GM19023 (cell line): ENCODE measurements around the gene HLA-DRB5.
A peak's percentile ranks its signal among the peaks of the same experiment; 100 is the strongest.
"Not testable (repeated sequence)": the region's sequence is repeated elsewhere in the genome, so short reads cannot be mapped to it uniquely, and the experiment has no call there.

Experiments
- ATAC-seq: cut with Tn5 transposase; IDR thresholded peaks from one replicate; pipeline ENCODE4 v1.9.1; 2021; ENCODE audit warnings: mild to moderate bottlenecking, moderate library complexity; ENCODE audit not compliant: unreplicated experiment

Gene HLA-DRB5

DNA sequence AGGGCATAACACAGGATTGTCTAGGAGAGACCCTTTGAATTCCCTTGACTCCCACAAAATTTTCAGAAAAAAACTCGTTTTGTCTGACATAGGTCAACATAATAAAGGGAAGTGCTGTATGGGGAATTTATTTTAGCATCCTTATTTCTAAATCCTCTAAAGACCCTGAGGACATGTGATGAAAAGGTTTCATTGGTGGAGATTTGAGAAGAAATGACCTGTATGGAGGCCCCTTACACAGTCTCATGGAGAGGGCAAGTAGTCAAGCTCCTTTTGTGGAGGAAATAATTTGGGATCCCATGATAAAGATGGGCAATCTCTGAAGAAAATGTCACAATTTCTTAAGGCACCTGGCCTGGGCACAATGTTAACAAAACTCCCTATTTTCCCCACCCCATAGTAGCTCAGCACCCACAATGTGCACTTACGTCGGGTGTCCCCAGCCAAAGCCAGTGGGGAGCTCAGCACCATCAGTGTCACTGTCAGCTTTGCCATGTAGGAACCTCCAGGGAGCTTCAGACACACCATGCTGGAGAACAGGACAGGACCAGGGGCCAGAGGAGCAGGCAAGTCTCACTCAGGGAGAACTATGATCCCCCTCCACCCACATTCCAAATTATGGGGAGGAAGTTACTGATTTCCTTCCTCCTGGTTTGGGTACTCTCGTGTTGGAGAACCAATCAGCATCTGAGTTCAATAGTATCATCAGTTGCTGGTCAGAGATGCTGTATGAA lies at the start of gene HLA-DRB5:
Gene HLA-DRB5 (minus strand): TSS at position 591 of the 734 bp plus-strand sequence. CDS start 63 bp downstream, at position 528.
- ATAC-seq, result peak; percentile 58

DNA sequence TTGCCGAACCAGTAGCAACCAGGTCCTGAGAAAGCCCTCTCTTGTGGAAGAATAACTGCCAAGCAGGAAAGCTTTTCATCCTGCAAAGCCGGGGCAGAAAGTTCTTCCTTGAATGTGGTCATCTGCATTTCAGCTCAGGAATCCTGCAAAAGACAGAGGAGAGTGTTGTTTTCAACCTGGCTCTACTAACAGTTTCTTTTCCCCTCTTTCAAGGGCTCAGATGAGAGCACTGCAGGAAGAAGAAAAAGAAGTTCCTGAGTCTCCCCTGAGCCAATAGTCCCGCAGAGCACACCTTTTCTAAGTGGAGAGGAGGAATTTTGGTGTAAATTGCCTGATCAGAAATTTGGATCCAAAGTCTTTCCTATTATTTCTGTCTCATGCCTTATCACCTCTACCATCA lies 48.9 kb upstream of the HLA-DRB5 start:
- ATAC-seq, result no peak

DNA sequence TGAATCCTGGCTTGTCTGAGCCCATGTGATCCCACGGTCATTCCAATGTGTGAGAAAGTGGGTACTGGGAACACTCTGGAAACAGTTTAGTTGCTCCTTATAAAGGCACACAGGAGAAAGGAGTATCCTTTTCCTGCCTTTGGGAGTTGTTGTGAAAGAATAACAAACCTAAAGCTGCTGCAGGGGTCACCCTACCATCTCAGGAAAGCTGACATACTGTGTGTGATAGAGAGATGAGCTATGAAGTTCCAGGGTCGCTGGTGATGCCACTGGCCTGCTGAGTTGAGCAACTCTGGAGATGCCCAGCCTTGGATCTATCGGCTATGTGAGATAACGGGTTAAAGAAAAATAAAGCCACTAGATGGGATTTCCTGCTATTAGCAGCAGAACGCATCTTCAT lies 47.4 kb upstream of the HLA-DRB5 start:
- ATAC-seq, result not testable (repeated sequence)

DNA sequence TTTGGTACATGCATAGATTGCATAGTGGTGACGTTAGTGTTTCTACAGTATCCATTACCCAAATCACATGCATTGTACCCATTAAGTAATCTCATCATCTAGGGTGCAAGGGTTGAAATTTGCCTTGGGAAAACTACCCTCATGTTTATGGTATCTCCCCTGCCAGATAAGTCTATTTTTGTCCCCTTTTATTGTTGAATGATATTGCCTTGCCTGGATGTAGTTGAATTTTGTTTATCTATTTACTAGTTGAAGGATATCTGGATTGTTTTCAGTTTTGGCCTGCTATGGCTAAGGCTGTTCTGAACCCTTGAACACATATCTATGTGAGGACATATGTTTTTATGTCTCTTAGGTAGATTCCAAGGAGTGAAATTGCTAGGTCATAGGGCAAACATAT lies 46.2 kb upstream of the HLA-DRB5 start:
- no peak for ATAC-seq

DNA sequence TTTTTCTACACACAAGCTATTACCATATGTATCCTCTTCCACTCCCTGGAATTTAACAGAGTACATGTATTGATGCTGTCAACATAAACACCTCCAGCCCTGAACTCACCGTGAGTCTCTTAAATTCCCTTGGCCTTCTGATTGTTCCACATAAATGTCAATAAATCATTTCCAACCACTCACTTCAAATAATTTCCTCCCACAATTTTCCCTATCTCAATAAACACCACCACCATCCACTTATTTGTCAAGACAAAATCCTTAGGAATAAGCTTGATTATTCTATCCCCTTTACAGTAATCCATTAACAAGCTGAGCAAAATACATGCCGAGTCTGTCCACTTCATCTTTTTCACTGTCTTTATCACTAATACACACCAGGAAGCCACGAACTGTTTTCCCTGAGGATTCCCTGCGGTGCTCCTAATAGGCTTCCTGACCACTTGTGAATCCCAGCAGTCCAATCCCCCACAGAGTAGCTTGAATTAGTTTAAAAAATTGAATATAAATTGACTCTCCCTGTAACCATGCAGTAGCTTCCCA lies 40.3 kb upstream of the HLA-DRB5 start:
- no peak for ATAC-seq

DNA sequence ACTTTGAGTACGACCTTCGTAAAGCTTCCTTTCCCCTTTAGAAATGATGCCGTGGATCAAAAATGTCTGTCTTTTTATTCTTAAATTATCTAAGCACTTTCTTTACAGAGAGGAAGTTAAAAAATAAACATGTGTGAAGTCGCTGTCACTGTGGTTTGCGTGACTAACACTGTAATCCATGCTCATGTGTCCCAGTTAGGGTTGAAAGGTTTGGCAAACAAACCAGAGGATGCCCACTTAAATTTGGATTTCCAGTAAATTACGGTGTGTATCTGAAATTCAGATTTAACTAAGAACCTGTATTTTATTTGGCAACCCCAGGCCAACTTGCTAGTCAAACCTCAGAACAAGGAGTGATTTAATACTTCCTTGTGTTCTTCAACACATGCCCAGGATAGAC lies 38.5 kb upstream of the HLA-DRB5 start:
- ATAC-seq, result no peak

DNA sequence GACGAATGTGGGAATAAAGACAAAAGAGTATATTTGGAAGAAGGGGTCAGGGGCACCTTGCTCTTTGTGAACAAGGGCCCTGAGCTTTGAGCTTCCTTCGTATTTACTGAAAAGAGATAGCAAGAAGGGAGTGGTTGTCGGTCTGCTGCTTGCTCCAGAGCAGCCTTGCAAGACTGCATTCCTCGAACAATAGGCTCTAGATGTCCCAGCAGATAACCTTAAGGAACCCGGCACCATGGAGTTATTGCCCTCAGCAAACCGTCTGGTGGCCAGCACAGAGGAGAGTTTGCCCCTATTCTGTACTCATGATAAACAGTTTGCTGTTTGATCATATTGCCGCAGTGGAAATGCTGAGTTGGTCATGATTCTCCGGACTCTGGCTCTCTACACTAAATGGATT lies 36.9 kb upstream of the HLA-DRB5 start:
- ATAC-seq, result no peak

DNA sequence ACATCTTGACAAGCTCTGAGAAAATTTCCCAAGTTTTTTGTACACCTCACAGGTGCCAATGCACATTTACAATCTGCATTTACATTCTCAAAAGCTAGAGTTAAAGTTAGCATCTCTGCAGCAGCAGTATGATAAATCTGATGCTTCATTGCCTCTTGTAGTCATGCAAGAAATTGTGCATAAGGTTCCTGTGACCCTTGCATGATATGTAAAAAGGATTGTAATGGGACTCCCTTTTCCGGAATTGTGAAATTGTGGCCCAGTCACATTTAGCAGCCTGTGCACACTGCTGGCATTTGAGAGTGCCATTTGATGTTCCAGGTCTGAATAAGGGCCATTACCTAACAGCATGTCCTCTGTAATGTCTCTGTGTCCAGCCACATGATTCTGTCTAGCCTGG lies 35.4 kb upstream of the HLA-DRB5 start:
- ATAC-seq, result no peak

DNA sequence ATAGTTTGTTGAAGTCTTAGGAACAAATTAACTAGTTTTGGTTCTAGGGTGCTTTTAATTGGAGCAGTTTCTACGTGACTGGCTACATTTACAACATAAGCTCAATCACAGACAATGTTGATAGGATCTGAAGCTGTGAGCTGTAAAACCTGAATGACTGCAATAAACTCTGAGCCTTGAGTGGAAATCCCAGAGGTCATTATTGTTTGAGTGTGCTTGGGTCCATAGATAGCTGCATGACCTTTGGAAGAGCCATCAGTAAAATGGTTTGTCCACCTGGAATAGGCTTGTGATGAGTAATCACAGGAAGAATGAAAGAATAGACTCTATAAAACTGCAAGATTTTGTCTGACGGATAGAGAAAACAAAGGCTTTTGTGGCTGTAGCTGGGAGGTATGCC lies 32.9 kb upstream of the HLA-DRB5 start:
- no peak for ATAC-seq

DNA sequence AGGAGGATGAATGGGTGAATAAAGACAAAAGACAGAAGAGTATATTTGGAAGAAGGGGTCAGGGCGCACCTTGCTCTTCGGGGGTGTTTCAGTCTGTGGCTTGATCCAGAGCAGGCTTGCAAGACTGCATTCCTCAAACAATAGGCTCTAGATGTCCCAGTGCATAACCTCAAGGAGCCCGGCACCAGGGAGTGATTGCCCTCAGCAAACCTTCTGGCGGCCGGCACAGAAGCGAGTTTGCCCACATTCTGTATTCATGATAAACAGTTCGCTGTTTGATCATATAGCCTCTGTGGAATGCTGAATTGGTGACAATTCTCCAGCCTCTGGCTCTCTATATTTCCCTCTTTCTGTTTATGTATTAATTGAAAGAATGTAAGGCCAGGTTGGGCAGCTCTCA lies 29.7 kb upstream of the HLA-DRB5 start:
- no peak for ATAC-seq

DNA sequence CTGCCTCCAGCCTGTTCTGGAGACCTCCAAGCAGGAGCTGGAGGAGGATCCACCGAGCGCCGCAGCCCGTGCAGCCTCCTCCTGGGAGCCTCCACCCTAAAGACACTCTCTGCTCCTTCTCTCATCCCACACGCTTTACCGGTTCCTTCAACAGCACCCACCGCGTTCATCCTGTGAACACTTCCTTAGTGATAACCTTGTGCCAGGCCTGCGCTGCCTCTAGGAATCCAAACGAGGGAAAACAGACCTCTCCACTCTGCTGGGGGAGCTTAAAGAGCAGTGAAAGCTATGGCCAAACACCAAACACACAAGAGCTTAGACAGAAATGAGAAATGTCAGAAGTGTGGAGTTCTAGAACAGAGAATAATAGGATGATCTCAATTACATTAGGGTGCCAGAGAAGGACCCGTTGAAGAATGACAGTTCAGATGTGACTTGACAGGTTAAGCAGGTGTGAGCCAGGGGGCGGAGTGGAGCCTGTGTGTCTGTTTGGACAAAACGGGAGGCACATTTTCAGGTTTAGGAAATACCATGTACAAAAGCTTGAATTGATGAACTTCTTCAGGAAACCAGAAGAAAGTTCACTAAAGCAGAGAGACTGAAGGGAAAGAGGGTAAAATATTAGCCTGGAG lies 28.5 kb upstream of the HLA-DRB5 start:
- ATAC-seq, result no peak

DNA sequence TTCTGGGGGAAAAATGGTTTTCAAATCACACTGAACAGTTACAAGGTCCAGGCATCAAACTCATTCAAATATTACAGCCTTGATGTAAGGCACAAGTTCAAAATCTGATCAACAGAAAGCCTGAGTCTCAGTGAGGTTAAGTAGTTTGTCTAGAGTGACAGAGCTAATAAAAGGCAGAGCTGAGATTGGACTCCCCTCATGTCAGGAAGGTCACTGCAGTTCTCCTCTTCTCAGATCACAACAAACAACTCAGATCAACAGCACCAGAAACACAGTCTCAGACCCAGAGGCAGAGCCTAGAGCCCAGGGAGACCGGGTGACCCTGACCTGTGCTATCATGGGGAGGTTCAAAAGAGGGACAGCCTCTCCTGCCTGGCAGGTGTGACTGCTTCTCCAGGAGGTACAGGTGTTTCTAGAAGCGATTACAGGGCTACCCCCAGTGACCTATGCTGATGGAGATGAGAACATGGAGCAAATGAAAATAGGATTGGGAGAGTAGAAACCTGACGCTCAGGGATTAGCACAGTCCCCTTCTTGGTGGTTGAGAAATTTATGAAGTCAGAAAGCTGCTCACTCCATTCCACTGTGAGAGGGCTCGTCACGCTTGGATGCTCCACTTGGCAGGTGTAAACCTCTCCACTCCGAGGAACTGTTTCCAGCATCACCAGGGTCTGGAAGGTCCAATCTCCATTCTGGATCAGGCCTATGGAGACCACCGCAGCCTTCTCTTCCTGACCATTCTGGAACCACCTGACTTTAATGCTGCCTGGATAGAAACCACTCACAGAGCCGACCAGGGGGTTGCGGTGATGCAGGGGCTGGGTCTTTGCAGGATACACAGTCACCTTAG lies 24.3 kb upstream of the HLA-DRB5 start:
- no peak for ATAC-seq

DNA sequence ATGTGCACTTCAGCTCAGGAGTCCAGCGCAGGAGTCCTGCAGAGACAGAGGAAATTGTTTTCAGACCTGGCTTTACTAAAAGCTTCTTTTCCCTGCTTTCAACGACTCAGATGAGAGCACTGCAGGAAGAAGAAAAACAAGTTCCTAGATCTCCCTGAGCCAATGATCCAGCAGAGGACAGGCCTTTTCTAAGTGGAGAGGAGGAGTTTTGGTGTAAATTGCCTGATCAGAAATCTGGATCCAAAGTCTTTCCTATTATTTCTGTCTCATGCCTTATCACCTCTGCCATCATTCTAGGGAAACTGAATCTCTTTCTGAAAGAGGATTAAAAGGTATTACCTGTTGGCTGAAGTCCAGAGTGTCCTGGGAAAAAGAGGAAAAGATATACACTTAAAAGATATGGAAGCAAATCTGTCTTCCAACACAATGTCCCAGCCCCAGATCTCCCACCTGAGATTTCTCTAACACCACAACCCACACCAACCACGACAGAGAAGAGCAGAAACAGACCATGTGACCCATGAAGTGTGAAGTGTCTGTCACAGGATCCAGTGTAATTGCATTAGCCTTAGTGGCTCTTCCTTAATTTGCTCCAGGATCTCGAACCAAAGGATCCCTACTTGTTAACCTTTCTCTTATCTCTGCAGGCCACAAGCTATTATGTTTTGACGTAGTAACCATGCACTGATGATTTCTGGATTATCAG lies 23.1 kb upstream of the HLA-DRB5 start:
- ATAC-seq, result no peak

DNA sequence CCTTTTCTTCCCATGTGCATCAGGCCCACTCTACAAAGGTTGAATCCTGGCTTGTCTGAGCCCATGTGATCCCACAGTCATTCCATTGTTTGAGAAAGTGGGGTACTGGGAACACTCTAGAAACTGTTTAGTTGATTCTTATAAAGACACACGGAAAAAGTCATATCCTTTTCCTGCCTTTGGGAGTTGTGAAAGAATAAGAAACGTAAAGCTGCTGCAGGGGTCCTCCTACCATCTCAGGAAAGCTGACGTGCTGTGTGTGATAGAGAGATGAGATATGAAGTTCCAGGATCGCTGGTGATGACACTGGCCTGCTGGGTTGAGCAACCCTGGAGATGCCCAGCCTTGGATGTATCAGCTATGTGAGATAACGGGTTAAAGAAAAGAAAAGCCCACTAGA lies 21.3 kb upstream of the HLA-DRB5 start:
- ATAC-seq, result no peak

DNA sequence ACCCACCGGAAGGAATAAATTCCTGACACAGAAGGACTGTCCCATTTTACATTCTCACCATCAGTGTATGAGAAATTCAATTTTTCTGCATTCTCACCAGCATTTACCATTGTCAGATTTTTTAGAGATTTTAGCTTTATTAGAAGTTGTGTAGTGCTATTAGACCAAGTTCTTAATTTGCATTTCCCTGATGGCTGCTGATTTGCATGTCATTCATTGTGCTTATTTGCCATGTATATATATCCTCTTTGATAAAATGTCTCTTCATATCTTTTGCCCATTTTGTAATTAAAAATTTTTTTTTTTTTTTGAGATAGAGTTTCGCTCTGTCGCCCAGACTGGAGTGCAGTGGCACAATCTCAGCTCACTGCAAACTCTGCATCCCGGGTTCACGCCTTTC lies 9.8 kb upstream of the HLA-DRB5 start:
- no peak for ATAC-seq

DNA sequence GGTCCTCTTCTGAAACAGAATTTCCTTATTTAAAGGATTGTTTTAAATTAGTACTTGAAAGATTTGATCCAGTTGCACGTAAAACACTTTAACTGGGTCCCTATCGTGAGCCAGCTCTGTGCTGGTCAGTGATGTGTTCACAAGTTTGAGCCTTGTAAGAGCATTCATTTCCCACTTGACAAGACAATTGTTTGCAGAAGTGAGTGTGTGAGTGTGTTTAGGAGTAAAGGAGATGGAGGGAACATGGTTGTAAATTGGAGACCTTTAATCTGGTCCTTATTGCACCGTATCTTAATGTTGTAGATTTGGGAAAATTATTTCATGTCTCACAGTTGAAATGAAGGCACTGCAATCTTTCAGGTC lies 325 bp upstream of the HLA-DRB5 start:
- peak; percentile 20 for ATAC-seq

DNA sequence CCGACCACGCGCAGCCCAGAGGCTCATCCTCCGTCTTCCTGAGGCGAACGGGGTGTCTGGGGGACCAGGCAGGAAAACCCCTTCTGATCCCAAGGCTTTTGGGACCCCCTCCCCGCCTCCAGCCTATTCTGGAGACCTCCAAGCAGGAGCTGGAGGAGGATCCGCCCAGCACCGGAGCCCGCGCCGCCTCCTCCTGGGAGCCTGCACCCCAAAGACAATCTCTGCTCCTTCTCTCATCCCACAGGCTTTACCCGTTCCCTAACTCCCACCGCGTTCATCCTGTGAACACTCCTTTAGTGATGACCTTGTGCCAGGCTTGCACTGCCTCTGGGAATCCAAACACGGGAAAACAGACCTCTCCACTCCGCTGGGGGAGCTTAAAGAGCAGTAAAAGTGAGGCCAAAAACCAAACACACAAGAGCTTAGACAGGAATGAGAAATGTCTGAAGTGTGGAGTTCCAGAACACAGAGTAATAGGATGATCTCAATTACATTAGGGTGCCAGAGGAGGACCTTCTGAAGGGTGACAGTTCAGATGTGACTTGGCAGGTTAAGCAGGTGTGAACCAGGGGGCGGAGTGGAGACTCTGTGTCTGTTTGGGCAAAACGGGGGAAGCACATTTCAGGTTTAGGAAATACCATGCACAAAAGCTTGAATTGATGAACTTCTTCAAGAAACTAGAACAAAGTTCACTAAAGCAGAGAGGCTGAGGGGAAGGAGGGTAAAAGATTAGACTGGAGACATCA lies 7.6 kb downstream of the HLA-DRB5 start:
- no peak for ATAC-seq

DNA sequence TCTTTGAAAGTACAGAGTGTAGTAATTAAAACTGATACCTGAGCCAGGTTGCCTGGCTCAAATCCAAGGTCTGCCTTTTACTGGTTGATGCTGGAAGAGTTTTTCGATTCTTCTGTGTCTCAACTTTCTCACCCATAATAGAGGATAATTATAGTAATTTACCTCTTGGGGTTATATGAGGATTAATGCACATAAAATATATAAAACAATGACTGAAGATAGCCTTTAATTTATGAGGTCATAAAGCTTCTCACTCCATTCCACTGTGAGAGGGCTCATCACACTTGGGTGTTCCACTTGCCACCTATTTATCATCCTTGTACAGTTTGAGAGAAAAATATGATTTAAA lies 10.2 kb downstream of the HLA-DRB5 start:
- ATAC-seq, result no peak

DNA sequence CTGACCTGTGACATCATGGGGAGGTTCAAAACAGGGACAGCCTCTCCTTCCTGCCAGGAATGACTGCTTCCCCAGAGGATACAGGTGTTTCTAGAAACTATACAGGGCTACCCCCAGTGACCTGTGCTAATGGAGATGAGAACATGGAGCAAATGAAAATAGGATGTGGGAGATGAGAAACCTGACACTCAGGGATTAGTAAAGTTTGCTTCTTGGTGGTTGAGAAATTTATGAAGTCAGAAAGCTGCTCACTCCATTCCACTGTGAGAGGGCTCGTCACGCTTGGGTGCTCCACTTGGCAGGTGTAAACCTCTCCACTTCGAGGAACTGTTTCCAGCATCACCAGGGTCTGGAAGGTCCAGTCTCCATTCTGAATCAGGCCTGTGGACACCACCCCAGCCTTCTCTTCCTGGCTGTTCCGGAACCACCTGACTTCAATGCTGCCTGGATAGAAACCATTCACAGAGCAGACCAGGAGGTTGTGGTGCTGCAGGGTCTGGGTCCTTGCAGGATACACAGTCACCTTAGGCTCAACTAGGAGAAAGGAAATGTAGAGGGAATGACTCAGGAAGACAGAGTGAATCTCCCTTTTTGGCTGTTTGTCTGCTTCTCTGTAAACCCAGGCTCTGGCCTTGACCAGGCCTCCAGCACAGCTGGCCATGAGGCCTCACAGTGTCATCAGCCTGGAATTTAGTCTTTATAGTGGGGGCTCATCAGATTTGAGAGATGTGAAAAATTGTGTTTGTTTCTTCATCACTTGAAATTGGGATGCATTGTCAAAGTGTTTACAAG lies 10.8 kb downstream of the HLA-DRB5 start:
- no peak for ATAC-seq
